ENCODE measurements around the gene ADRM1. TPM values are rescaled to one million over a fixed set of nuclear protein-coding genes. Genes with fewer than 3 reads are reported as not detected.

Gene ADRM1
- total RNA-seq, 6 donors from 2014 or later, result 57.6 to 158 (median 91.6) TPM

DNA sequence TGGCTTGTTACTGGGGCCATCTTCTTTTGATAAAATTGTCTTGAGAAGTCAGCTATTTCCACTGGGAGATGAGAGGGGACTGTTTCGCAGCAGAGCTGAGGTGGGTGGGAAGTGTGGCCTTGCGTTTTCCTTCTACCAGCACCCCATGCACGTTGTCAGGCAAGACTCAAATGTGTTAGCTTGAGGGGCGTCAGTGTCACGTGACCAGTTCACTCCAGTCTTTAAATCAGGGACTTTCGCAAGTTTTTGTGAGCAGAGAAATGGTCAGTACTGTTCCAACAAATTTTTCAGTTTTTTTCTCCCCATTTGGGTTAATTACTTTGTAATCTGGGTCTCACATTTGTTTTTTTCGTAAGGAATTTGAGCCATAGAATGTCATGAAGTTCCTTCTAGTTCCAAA is 20.7 kb upstream of the ADRM1 start:
- WGBS, 2 donors, result 89 to 95% methylated on average over 7 of the region's 7 CpGs
- DNase-seq, result no peak
- H3K27me3 ChIP-seq, result no peaks in the 10 kb centered on the region
- H3K27ac ChIP-seq, result peak overlapping the region in 2 of 4 donors; percentile 3 to 24
- no peak overlapping the region for H3K4me3 ChIP-seq
- H3K36me3 ChIP-seq, result peaks cover 29 to 87% (median 67%) of the 10 kb centered on the region in 4 donors
- peaks cover 0 to 8% (median 0%) of the 10 kb centered on the region in 4 donors for H3K4me1 ChIP-seq
- H3K9me3 ChIP-seq, result no peaks in the 10 kb centered on the region
- ATAC-seq (ENCODE audit: low FRiP score in 2 of 2), result no peak
- no peak for TF ChIP-seq POLR2AphosphoS5 (IDR thresholded peaks at IDR 0.05)
- TF ChIP-seq POLR2A (IDR thresholded peaks at IDR 0.05), result no peak
- TF ChIP-seq, protein P1, sequence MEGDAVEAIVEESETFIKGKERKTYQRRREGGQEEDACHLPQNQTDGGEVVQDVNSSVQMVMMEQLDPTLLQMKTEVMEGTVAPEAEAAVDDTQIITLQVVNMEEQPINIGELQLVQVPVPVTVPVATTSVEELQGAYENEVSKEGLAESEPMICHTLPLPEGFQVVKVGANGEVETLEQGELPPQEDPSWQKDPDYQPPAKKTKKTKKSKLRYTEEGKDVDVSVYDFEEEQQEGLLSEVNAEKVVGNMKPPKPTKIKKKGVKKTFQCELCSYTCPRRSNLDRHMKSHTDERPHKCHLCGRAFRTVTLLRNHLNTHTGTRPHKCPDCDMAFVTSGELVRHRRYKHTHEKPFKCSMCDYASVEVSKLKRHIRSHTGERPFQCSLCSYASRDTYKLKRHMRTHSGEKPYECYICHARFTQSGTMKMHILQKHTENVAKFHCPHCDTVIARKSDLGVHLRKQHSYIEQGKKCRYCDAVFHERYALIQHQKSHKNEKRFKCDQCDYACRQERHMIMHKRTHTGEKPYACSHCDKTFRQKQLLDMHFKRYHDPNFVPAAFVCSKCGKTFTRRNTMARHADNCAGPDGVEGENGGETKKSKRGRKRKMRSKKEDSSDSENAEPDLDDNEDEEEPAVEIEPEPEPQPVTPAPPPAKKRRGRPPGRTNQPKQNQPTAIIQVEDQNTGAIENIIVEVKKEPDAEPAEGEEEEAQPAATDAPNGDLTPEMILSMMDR (IDR thresholded peaks at IDR 0.05), result no peak
- TF ChIP-seq EP300 (IDR thresholded peaks at IDR 0.05), result no peak

DNA sequence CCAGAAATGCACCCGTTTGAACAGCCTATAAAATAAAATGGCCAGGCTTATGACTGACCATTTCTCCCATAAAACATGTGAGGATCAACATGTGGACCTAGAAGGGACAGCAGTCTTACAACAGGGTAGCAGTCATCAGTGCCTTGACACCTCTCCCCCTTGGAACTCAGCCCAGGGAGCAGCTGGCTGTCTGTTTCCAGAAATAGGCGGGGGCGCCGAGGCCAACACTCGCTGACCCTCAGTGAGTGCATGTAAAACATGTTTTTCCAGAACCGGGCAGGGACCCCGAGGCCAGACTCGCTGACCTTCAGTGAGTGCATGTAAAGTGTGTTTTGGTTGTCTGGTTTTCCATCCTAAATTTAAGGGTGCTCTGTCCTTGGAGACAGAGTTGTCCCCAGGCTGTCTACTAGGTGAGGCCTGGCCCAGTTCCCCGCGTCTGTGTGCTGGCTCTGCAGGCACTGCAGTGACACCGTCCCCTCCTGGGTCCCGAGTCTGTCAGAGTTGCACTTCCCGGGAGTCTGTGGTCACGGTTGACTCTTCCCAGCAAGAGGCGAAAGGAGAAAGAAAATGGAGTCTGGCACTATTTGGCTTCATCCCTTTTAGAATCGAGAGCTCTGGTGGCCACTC is 19.8 kb upstream of the ADRM1 start:
- ATAC-seq (ENCODE audit: low FRiP score in 2 of 2) (no peak), DNase-seq (no peak)
- peak overlapping the region in 2 of 4 donors; percentile 1 to 3 for H3K27ac ChIP-seq
- H3K4me3 ChIP-seq, result no peak overlapping the region
- 76 to 81% methylated on average over 8 to 16 of the region's 16 CpGs for WGBS, 2 donors
- peaks cover 0 to 8% (median 0%) of the 10 kb centered on the region in 4 donors for H3K4me1 ChIP-seq
- no peak for TF ChIP-seq EP300 (IDR thresholded peaks at IDR 0.05)
- peak in 1 of 2 donors; percentile 25 for TF ChIP-seq POLR2AphosphoS5 (IDR thresholded peaks at IDR 0.05)
- TF ChIP-seq POLR2A (IDR thresholded peaks at IDR 0.05), result no peak
- TF ChIP-seq, protein P1 (IDR thresholded peaks at IDR 0.05), result no peak
- H3K9me3 ChIP-seq, result no peaks in the 10 kb centered on the region
- no peaks in the 10 kb centered on the region for H3K27me3 ChIP-seq
- H3K36me3 ChIP-seq, result peaks cover 29 to 86% (median 71%) of the 10 kb centered on the region in 4 donors

DNA sequence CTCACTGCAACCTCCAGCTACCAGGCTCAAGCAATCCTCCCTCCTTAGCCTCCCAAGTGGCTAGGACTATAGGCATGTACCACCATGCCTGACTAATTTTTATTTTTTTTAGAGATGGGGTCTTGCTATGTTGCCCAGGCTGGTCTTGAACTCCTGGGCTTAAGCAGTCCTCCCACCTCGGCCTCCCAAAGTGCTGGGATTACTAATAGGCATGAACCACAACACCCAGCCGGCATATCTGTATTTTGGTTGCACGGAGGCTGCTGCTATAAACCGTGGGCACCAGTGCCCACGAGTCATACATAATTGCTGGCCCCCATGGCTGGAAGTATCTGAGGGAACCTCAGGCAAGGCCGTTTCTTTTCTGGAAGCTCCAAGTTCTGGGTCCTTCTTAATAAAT is 18.3 kb upstream of the ADRM1 start:
- no peak overlapping the region for H3K4me3 ChIP-seq
- H3K27me3 ChIP-seq, result no peaks in the 10 kb centered on the region
- no peaks in the 10 kb centered on the region for H3K9me3 ChIP-seq
- WGBS, 2 donors, result 90 to 92% methylated on average over 6 of the region's 6 CpGs
- TF ChIP-seq EP300 (IDR thresholded peaks at IDR 0.05) (no peak), POLR2A (IDR thresholded peaks at IDR 0.05) (no peak), POLR2AphosphoS5 (IDR thresholded peaks at IDR 0.05) (no peak)
- TF ChIP-seq, protein P1 (IDR thresholded peaks at IDR 0.05), result no peak
- peaks cover 0 to 8% (median 0%) of the 10 kb centered on the region in 4 donors for H3K4me1 ChIP-seq
- no peak for ATAC-seq (ENCODE audit: low FRiP score in 2 of 2)
- no peak for DNase-seq
- H3K36me3 ChIP-seq, result peaks cover 28 to 90% (median 72%) of the 10 kb centered on the region in 4 donors
- H3K27ac ChIP-seq, result no peak overlapping the region

DNA sequence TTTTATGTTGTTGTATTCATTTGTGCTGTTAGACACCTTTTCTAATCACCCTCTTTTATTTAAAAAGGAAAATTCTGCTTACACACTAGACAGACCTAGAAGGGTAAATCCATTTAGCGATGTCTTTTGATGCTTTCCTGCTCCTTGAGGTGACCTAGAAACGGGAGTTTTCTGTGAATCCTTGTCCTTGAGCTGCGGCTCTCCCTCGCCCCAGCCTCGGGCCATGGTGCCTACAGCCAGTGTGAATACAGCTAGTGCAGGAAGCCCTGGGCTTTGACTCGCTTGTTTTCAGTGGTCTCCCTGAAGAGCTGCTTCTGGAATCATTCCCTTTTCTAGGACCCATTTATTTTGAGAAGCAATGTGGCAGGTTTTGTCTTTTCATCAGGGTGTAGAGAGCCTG is 17.6 kb upstream of the ADRM1 start:
- H3K27ac ChIP-seq, result peak overlapping the region in 2 of 4 donors; percentile 21 to 40
- no peak overlapping the region for H3K4me3 ChIP-seq
- H3K4me1 ChIP-seq, result peaks cover 0 to 8% (median 0%) of the 10 kb centered on the region in 4 donors
- H3K36me3 ChIP-seq, result peaks cover 21 to 90% (median 68%) of the 10 kb centered on the region in 4 donors
- H3K9me3 ChIP-seq, result no peaks in the 10 kb centered on the region
- no peak for DNase-seq
- ATAC-seq (ENCODE audit: low FRiP score in 2 of 2), result no peak
- 84 to 91% methylated on average over 6 of the region's 6 CpGs for WGBS, 2 donors
- no peaks in the 10 kb centered on the region for H3K27me3 ChIP-seq
- TF ChIP-seq POLR2AphosphoS5 (IDR thresholded peaks at IDR 0.05), result no peak
- TF ChIP-seq, protein P1 (IDR thresholded peaks at IDR 0.05), result no peak
- no peak for TF ChIP-seq EP300 (IDR thresholded peaks at IDR 0.05)
- no peak for TF ChIP-seq POLR2A (IDR thresholded peaks at IDR 0.05)

DNA sequence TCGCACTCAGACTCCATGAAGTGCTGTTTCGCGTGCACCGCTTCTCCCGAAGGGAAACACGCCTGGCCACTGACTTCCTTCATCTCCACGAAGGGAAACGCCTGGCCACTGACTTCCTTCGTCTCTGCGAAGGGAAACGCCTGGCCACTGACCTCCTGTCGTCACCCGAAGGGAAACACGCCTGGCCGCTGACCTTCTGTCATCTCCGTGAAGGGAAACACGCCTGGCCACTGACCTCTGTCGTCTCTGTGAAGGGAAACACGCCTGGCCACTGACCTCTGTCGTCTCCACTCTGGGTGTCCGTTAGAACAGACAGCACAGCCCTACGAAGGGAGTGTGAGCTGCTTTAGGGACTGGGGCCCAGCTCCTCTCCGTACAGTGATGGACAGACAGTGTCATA is 17.1 kb upstream of the ADRM1 start:
- WGBS, 2 donors, result 72 to 76% methylated on average over 23 of the region's 23 CpGs
- peaks cover 0 to 8% (median 0%) of the 10 kb centered on the region in 4 donors for H3K4me1 ChIP-seq
- DNase-seq, result no peak
- no peaks in the 10 kb centered on the region for H3K9me3 ChIP-seq
- no peaks in the 10 kb centered on the region for H3K27me3 ChIP-seq
- H3K4me3 ChIP-seq, result no peak overlapping the region
- H3K36me3 ChIP-seq, result peaks cover 17 to 90% (median 63%) of the 10 kb centered on the region in 4 donors
- no peak for TF ChIP-seq POLR2A (IDR thresholded peaks at IDR 0.05)
- TF ChIP-seq, protein P1 (IDR thresholded peaks at IDR 0.05), result no peak
- TF ChIP-seq POLR2AphosphoS5 (IDR thresholded peaks at IDR 0.05), result peak in 1 of 2 donors; percentile 33
- TF ChIP-seq EP300 (IDR thresholded peaks at IDR 0.05), result no peak
- ATAC-seq (ENCODE audit: low FRiP score in 2 of 2), result peak in 1 of 2 donors; percentile 11
- peak overlapping the region in 2 of 4 donors; percentile 21 to 40 for H3K27ac ChIP-seq
